CD8-positive, alpha-beta memory T cell (primary cell): ENCODE results near the gene MAP1LC3B. TPM values are rescaled to one million over a fixed set of nuclear protein-coding genes. Genes with fewer than 3 reads are reported as not detected.
"Not testable (repeated sequence)": the region's sequence is repeated elsewhere in the genome, so short reads cannot be mapped to it uniquely, and the experiment has no call there.

Source experiments
- CTCF ChIA-PET: fragments of 350-600 bp; sonication (Branson Sonifier 250); formaldehyde crosslinking; loops from one replicate; lab custom pipeline; 2021; ENCODE audit warnings: antibody characterized with exemption; lab: Charles Lee
- POLR2A ChIA-PET: fragments of 350-600 bp; sonication (Branson Sonifier 250); formaldehyde crosslinking; loops from one replicate; lab custom pipeline; 2021; ENCODE audit warnings: antibody characterized with exemption; lab: Charles Lee
- DNase-seq, 5 donors: peaks; one replicate each; pipeline versions ENCODE4 v3.0.0 to v3.0.0-alpha.2; 2020 to 2022; ENCODE audit warnings: mixed read lengths in 1 of 5
- H3K27ac ChIP-seq: one replicate; pipeline ENCODE4 v1.7.0; 2013; ENCODE audit warnings: low read depth, mild to moderate bottlenecking, low read length, moderate library complexity
- H3K27me3 ChIP-seq: 2 replicates; pipeline ENCODE4 v1.7.0; 2013; ENCODE audit warnings: low read length, mild to moderate bottlenecking; ENCODE audit not compliant: insufficient read depth, poor library complexity, severe bottlenecking
- H3K36me3 ChIP-seq: 2 replicates; pipeline ENCODE4 v1.7.0; 2013; ENCODE audit warnings: mild to moderate bottlenecking, low read length, moderate library complexity; ENCODE audit not compliant: insufficient read depth
- H3K4me1 ChIP-seq: 2 replicates; pipeline ENCODE4 v1.7.0; 2013; ENCODE audit warnings: mild to moderate bottlenecking, low read length, moderate library complexity; ENCODE audit not compliant: insufficient read depth
- H3K4me3 ChIP-seq: 2 replicates; pipeline ENCODE4 v1.7.0; 2013; ENCODE audit warnings: mild to moderate bottlenecking, low read length
- H3K9me3 ChIP-seq: 2 replicates; pipeline ENCODE4 v1.7.0; 2013; ENCODE audit warnings: mild to moderate bottlenecking, low read length
- H3K27ac Mint-ChIP-seq, 8 donors: one replicate each; pipeline ENCODE4 v1.8.0; 2020 to 2021; ENCODE audit warnings: mixed read lengths in 8 of 8, mild to moderate bottlenecking in 6 of 8, inconsistent platforms in 3 of 8, moderate library complexity in 3 of 8
- H3K27me3 Mint-ChIP-seq, 2 donors: one replicate each; pipeline ENCODE4 v1.8.0; 2020 to 2021; ENCODE audit warnings: mixed read lengths in 2 of 2, mild to moderate bottlenecking in 1 of 2, moderate library complexity in 1 of 2
- H3K36me3 Mint-ChIP-seq, 3 donors: one replicate each; pipeline ENCODE4 v1.8.0; 2020 to 2021; ENCODE audit warnings: mixed read lengths in 3 of 3, inconsistent platforms in 1 of 3, mild to moderate bottlenecking in 1 of 3
- H3K4me1 Mint-ChIP-seq, 3 donors: one replicate each; pipeline ENCODE4 v1.8.0; 2020 to 2021; ENCODE audit warnings: mixed read lengths in 3 of 3, inconsistent platforms in 1 of 3, mild to moderate bottlenecking in 1 of 3
- H3K4me3 Mint-ChIP-seq, 7 donors: one replicate each; pipeline ENCODE4 v1.8.0; 2020 to 2021; ENCODE audit warnings: mixed read lengths in 7 of 7, mild to moderate bottlenecking in 6 of 7, moderate library complexity in 4 of 7, inconsistent platforms in 2 of 7
- H3K9me3 Mint-ChIP-seq, 5 donors: one replicate each; pipeline ENCODE4 v1.8.0; 2020 to 2022; ENCODE audit warnings: mixed read lengths in 5 of 5, mild to moderate bottlenecking in 3 of 5, moderate library complexity in 2 of 5, inconsistent platforms in 1 of 5
- polyA plus RNA-seq: library from polyadenylated mRNA; unstranded; fragments of 300-500 nt; fragmentation: Illumina TruSeq; gene quantifications from one replicate; pipeline ENCODE4 v1.2.3, GENCODE V29; 2021
- total RNA-seq, 2 experiments: library from RNA; stranded (reverse); gene quantifications; one replicate each; pipeline ENCODE4 v1.2.3, GENCODE V29; 2021

MAP1LC3B gene
- total and polyA plus RNA-seq, 3 experiments from 2014 or later: 47.1 to 151 (median 51.5) TPM

DNA sequence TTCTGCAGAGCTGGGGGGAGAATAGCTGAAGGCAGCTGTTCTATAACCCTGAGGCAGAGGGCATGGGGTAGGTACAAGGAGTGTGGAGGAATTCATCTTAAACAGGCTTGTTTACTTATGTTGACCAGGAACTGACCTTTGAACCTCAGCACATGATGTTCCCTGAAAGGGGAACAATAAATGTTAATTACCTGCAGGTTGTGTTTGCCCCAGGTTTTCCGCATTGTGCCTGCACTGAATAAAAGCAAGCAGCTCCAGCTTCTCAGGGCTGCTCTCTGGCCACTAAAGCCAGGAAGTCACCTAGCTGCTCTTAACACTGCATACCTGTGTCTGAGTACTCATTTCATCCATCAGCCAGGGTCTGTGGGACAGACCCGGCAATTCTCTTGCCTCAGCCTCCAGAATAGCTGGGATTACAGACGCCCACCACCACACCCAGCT, 12.8 kb upstream of the MAP1LC3B start:
- CTCF ChIA-PET: interaction anchor here (0.9 kb wide), 1 partner anchor 54 kb away, joined by 3 read pairs; no protein-coding TSS in a partner anchor
- H3K4me3 Mint-ChIP-seq: peak overlapping the region in 1 of 7 donors; percentile 18
- H3K4me1 Mint-ChIP-seq: peaks cover 43 to 68% (median 50%) of the 10 kb centered on the region in 3 donors
- peaks cover 0 to 33% (median 2%) of the 10 kb centered on the region in 3 donors for H3K36me3 Mint-ChIP-seq
- peak overlapping the region in 1 of 8 donors; percentile 61 for H3K27ac Mint-ChIP-seq
- H3K9me3 Mint-ChIP-seq, H3K36me3 ChIP-seq, H3K9me3 ChIP-seq, H3K27ac ChIP-seq, DNase-seq, POLR2A ChIA-PET, H3K27me3 Mint-ChIP-seq, H3K4me3 ChIP-seq, H3K27me3 ChIP-seq: not testable (repeated sequence)
- peaks cover 25% of the 10 kb centered on the region for H3K4me1 ChIP-seq

DNA sequence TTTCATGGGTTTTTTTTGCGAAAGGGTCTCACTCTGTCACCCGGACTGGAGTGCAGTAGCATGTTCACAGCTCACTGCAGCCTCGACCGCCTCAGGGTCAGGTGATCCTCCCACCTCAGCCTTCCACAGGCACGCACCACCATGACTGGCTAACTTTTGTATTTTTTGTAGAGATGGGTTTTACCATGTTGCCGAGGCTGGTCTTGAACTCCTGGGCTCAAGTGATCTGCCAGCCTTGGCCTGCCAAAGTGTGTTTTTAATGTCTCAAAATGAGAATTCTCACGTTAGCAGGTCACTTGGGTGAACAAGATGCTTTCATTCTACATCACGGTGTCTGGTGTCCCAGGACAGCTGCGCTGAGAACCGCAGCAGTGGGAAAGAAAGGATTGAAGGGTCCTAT, 11.7 kb upstream of the MAP1LC3B start:
- Histone ChIP-seq H3K9me3 (no peaks in the 10 kb centered on the region), H3K36me3 (no peaks in the 10 kb centered on the region), H3K4me3 (peak overlapping the region; percentile 34), H3K4me1 (peaks cover 31% of the 10 kb centered on the region), H3K27ac (no peak overlapping the region), H3K27me3 (no peaks in the 10 kb centered on the region)
- ChIA-PET CTCF (interaction anchor here (0.9 to 4.8 kb wide), 2 partner anchors 14 to 56 kb away, joined by 3 to 41 read pairs; no protein-coding TSS in a partner anchor), POLR2A (no interaction called here)
- H3K27me3 Mint-ChIP-seq: peaks cover 0 to 7% of the 10 kb centered on the region in 2 donors
- DNase-seq: no peak
- peak overlapping the region in 7 of 8 donors; percentile 48 to 99 (median 90) for H3K27ac Mint-ChIP-seq
- peak overlapping the region; percentile 72 to 94 (median 82) for H3K4me3 Mint-ChIP-seq
- H3K4me1 Mint-ChIP-seq: peaks cover 45 to 72% (median 49%) of the 10 kb centered on the region in 3 donors
- H3K36me3 Mint-ChIP-seq: peaks cover 0 to 32% (median 2%) of the 10 kb centered on the region in 3 donors
- peaks cover 0 to 3% (median 3%) of the 10 kb centered on the region in 5 donors for H3K9me3 Mint-ChIP-seq

DNA sequence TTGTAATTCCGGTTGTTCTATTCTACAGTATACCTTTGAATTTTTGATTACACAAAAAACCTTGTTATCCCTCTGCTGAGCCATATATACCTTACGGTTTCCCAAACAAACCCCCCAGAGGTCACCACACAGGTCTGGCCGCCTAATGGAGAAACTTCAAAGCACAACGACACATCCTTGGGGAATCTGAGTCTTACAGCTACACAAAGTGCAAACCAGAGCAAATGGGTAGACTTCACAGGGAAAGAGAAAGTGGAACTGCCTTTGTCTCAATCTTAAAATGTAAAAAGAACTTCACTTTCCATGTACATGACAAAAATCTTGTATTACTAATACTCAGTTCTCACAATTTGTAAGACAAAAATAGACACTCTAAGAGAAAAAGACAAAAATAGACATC, 11.3 kb upstream of the MAP1LC3B start:
- H3K4me1 Mint-ChIP-seq: peaks cover 44 to 71% (median 46%) of the 10 kb centered on the region in 3 donors
- peaks cover 0 to 29% (median 2%) of the 10 kb centered on the region in 3 donors for H3K36me3 Mint-ChIP-seq
- H3K9me3 ChIP-seq: no peaks in the 10 kb centered on the region
- no peak for DNase-seq
- peak overlapping the region; percentile 72 to 94 (median 82) for H3K4me3 Mint-ChIP-seq
- H3K27me3 ChIP-seq: no peaks in the 10 kb centered on the region
- H3K4me1 ChIP-seq: peaks cover 31% of the 10 kb centered on the region
- H3K36me3 ChIP-seq: no peaks in the 10 kb centered on the region
- ChIA-PET POLR2A (no interaction called here), CTCF (interaction anchor here (4.8 kb wide), 1 partner anchor 14 kb away, joined by 41 read pairs; no protein-coding TSS in a partner anchor)
- H3K9me3 Mint-ChIP-seq: peaks cover 0 to 3% (median 3%) of the 10 kb centered on the region in 5 donors
- no peak overlapping the region for H3K27ac ChIP-seq
- H3K27me3 Mint-ChIP-seq: peaks cover 0 to 7% of the 10 kb centered on the region in 2 donors
- H3K4me3 ChIP-seq: peak overlapping the region; percentile 34
- peak overlapping the region; percentile 41 to 99 (median 88) for H3K27ac Mint-ChIP-seq

DNA sequence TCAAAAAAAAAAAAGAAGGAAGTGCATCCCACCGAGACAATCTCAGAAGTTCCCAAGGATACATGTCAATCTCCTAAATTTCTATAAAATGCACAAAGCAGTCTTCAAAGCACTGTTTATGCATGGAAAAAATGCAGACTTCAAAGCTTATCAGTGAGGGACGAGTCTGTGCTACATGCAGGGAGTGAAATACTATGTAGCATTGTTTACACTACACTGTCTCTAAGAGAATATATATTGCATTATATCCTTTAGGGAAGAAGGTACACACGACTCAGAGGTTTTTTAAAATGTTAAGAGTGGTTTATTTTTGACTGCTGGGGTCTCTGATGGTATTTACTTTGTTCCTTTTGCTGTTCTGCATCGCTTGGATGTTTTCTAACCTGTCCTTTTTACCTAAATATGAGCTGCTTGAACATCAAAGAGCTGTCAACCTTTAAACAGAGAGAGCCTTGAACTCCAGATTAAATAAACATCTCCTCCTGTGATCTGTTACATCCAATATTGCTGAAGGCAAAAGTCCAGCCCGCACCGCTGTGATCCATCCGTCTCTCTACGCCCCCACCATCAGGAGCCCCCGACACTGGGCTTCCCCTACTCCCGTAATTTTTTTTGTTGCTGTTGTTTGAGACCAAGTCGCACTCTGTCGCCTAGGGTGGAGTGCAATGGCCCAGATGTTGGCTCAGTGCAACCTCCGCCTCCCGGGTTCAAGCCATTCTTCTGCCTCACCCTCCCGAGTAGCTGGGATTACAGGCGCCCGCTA, 9.9 kb upstream of the MAP1LC3B start:
- ChIA-PET CTCF (interaction anchor here (1.7 to 4.8 kb wide), 2 partner anchors 12 to 49 kb away, joined by 4 to 41 read pairs; no protein-coding TSS in a partner anchor), POLR2A (interaction anchor here (1.0 to 2.9 kb wide), 3 partner anchors 11 to 93 kb away, joined by 12 to 38 read pairs (median 22); partner anchors contain the start of genes C16orf95 and MAP1LC3B)
- Mint-ChIP-seq H3K27me3 (peaks cover 0 to 7% of the 10 kb centered on the region in 2 donors), H3K4me1 (peaks cover 42 to 70% (median 45%) of the 10 kb centered on the region in 3 donors), H3K27ac (peak overlapping the region; percentile 86 to 99 (median 91)), H3K9me3 (peaks cover 0 to 3% (median 3%) of the 10 kb centered on the region in 5 donors), H3K36me3 (peaks cover 0 to 20% (median 0%) of the 10 kb centered on the region in 3 donors), H3K4me3 (peak overlapping the region; percentile 77 to 96 (median 84))
- no peaks in the 10 kb centered on the region for H3K36me3 ChIP-seq
- H3K27ac ChIP-seq: peak overlapping the region; percentile 78
- peaks cover 36% of the 10 kb centered on the region for H3K4me1 ChIP-seq
- H3K4me3 ChIP-seq: peak overlapping the region; percentile 87
- DNase-seq: peak in 1 of 5 donors; percentile 11
- H3K27me3 ChIP-seq: no peaks in the 10 kb centered on the region
- no peaks in the 10 kb centered on the region for H3K9me3 ChIP-seq

DNA sequence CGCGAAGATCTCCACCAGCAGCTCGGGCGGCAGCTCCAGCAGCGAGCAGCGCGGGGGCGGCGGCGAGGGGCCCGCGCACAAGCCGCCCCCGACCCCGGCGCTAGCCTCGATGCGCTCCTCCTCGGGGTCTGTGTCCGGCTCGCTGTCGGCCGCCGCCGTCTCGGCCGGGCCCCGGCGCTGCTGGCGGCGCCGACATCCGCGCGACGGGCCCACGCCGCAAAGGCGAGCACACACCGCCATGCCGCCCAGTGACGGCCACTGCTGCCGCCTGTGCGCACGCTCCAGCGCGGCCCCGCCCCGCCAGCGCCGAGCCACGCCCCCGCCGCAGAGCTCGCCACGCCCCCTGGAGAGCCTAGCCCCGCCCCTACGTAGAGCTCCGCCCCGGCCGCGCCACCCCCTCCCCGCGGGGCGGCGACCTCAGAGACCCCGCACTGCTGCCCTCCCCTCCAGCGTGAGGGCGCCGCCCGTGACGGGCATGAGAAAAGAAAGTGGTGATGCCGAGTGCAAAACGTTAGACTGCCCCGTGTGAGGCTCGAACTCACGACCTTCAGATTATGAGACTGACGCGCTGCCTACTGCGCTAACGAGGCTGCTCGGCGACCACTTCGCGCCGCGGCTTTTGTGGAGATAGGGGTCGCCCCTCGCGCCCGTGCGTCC, 8.5 kb upstream of the MAP1LC3B start, which contains the start of gene FBXO31:
FBXO31 (minus strand) TSS at position 272 of the 657 bp plus-strand sequence; CDS start at position 240, 32 bp downstream.
- Mint-ChIP-seq H3K4me3 (peak within 1 kb of the TSS; percentile 90 to 96 (median 94)), H3K27ac (peak within 1 kb of the TSS; percentile 90 to 99 (median 96)), H3K36me3 (peaks cover 0 to 17% (median 0%) of the 10 kb centered on the region in 3 donors), H3K27me3 (peaks cover 0 to 6% of the 10 kb centered on the region in 2 donors), H3K9me3 (peaks cover 0 to 3% (median 3%) of the 10 kb centered on the region in 5 donors), H3K4me1 (peaks cover 55 to 75% (median 57%) of the 10 kb centered on the region in 3 donors)
- Histone ChIP-seq H3K27me3 (no peaks in the 10 kb centered on the region), H3K9me3 (no peaks in the 10 kb centered on the region), H3K27ac (peak within 1 kb of the TSS; percentile 78), H3K4me1 (peaks cover 49% of the 10 kb centered on the region), H3K36me3 (no peaks in the 10 kb centered on the region), H3K4me3 (peak within 1 kb of the TSS; percentile 87)
- POLR2A ChIA-PET: interaction anchor here (0.5 to 2.9 kb wide), 9 partner anchors 10 to 1771 kb away, joined by 3 to 38 read pairs (median 3); partner anchors contain the start of genes C16orf95, GSE1, KLHDC4 and MAP1LC3B
- CTCF ChIA-PET: interaction anchor here (0.6 to 4.8 kb wide), 10 partner anchors 9 to 566 kb away, joined by 3 to 41 read pairs (median 4); partner anchors contain the start of gene C16orf95
- DNase-seq: peak; percentile 83 to 92 (median 90)

DNA sequence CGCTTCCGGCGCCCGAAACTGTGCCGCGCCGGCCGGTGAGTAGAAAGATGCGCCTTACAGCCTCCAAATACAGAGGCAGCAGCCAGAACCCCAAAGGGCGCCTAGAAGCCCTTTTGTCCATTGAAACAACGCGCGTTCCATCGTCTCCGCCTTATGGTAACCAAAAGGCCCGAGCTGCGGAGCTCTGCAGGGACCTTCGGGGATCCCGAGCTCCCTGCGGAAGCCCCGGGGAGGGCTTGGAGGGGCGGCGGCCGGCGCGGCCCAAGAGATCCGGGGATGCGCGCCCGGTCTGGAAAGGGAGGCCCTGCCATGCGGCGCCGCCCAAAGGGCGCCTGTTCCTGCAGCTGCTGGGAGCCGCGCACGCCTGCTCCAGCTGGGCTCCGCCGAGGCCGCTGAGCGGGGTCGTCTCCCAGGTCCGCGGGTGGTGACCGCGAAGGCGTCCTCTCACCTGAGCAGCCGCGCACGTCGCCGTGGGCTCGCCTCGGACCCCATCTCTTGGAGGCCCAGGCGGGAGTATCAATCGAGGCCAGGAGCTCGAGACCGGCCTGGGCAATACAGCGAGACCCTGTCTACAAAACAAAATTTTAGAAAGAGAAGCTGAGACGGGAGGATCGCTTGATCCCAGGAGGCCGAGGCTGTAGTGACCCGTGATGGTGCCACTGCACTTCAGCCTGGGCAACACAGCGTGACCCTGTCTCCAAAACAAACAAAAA, 7.8 kb upstream of the MAP1LC3B start:
- Mint-ChIP-seq H3K9me3 (peaks cover 0 to 3% (median 3%) of the 10 kb centered on the region in 5 donors), H3K36me3 (peaks cover 0 to 12% (median 0%) of the 10 kb centered on the region in 3 donors), H3K27ac (peak overlapping the region; percentile 90 to 99 (median 96)), H3K4me1 (peaks cover 54 to 75% (median 58%) of the 10 kb centered on the region in 3 donors), H3K27me3 (peaks cover 0 to 6% of the 10 kb centered on the region in 2 donors), H3K4me3 (peak overlapping the region; percentile 90 to 96 (median 94))
- CTCF ChIA-PET: interaction anchor here (1.1 to 4.8 kb wide), 8 partner anchors 10 to 395 kb away, joined by 3 to 41 read pairs (median 5); partner anchors contain the start of gene C16orf95
- Histone ChIP-seq H3K4me3 (peak overlapping the region; percentile 87), H3K27ac (peak overlapping the region; percentile 78), H3K36me3 (no peaks in the 10 kb centered on the region), H3K27me3 (no peaks in the 10 kb centered on the region), H3K4me1 (peaks cover 54% of the 10 kb centered on the region), H3K9me3 (no peaks in the 10 kb centered on the region)
- POLR2A ChIA-PET: interaction anchor here (0.6 to 2.9 kb wide), 7 partner anchors 9 to 1771 kb away, joined by 3 to 38 read pairs (median 3); partner anchors contain the start of genes C16orf95, GSE1, KLHDC4 and MAP1LC3B
- DNase-seq: no peak

DNA sequence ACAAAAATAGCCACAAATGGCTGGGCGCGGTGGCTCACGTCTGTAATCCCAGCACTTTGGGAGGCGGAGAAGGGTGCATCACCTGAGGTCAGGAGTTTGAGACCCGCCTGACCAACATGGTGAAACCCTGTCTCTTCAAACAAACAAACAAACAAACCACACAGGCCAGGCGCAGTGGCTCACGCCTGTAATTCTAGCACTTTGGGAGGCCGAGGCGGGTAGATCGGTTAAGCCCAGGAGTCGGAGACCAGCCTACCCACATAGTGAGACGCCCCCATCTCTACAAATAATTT, 7.3 kb upstream of the MAP1LC3B start:
- peak overlapping the region; percentile 87 for H3K4me3 ChIP-seq
- H3K9me3 ChIP-seq, H3K27me3 ChIP-seq, H3K9me3 Mint-ChIP-seq, DNase-seq, H3K36me3 ChIP-seq, H3K27me3 Mint-ChIP-seq: not testable (repeated sequence)
- CTCF ChIA-PET: interaction anchor here (1.5 to 4.8 kb wide), 2 partner anchors 10 to 67 kb away, joined by 6 to 41 read pairs; partner anchors contain the start of gene C16orf95
- peaks cover 55% of the 10 kb centered on the region for H3K4me1 ChIP-seq
- Mint-ChIP-seq H3K4me3 (peak overlapping the region; percentile 49 to 96 (median 90)), H3K27ac (peak overlapping the region in 7 of 8 donors; percentile 42 to 99 (median 76)), H3K36me3 (peaks cover 0 to 12% (median 0%) of the 10 kb centered on the region in 3 donors), H3K4me1 (peaks cover 56 to 76% (median 58%) of the 10 kb centered on the region in 3 donors)
- POLR2A ChIA-PET: interaction anchor here (2.9 kb wide), 1 partner anchor 9 kb away, joined by 38 read pairs; the partner anchor contains the start of gene MAP1LC3B
- peak overlapping the region; percentile 78 for H3K27ac ChIP-seq
